HepG2 (cell line): Measurements from ENCODE around the gene HID1. TPM values are rescaled to one million over a fixed set of nuclear protein-coding genes. Genes with fewer than 3 reads are reported as not detected.

Source experiments
- ATAC-seq: fragments of 200-7000 bp; cut with Tn5 transposase; 3 replicates; pipeline ENCODE4 v1.9.1; 2020; ENCODE audit warnings: mild to moderate bottlenecking, moderate library complexity
- BruUV-seq: library from RNA; stranded (reverse); fragments of 400-500 nt; replicated peaks from 2 replicates; lab custom pipeline; 2021; lab: Mats Ljungman, UMichigan
- CTCF ChIA-PET: fragments of 300-600 bp; formaldehyde crosslinking; extraction: SDS; loops from one replicate; lab custom pipeline; 2021; ENCODE audit warnings: low total read pairs, inconsistent platforms, low intra/inter-chr PET ratio; lab: Yijun Ruan, JAX
- POLR2A ChIA-PET: fragments of 350-600 bp; sonication (Branson Sonifier 250); formaldehyde crosslinking; loops from one replicate; lab custom pipeline; 2020; ENCODE audit warnings: antibody characterized with exemption, inconsistent platforms; lab: Yijun Ruan, JAX
- DNase-seq: peaks from one replicate; pipeline ENCODE4 v3.0.0-alpha.2; 2015; ENCODE audit warnings: low spot score
- FAIRE-seq: peaks from 3 replicates; lab custom pipeline; 2011; peaks lifted over from hg19 to GRCh38; lab: Jason Lieb, UNC
- H2AFZ ChIP-seq: one replicate; pipeline ENCODE4 v1.6.1; 2011; ENCODE audit warnings: low read length, inconsistent platforms
- H3K27ac ChIP-seq: fragments of 300-600 bp; 3 replicates; pipeline ENCODE4 v1.8.0; 2011; ENCODE audit warnings: mixed run types, mild to moderate bottlenecking, mixed read lengths, low read length, inconsistent platforms; ENCODE audit not compliant: insufficient read depth; ENCODE audit errors: extremely low read length
- H3K27me3 ChIP-seq, 2 experiments: fragments of 200-600 bp in 1 of 2; 2 replicates in 1 of 2; 3 replicates in 1 of 2; pipeline versions ENCODE4 v1.6.0 to v1.8.0; 2011; ENCODE audit warnings: low read length in 2 of 2, mild to moderate bottlenecking in 2 of 2, moderate library complexity in 2 of 2, inconsistent platforms in 1 of 2; ENCODE audit not compliant: insufficient read depth in 2 of 2, control insufficient read depth in 1 of 2
- H3K36me3 ChIP-seq, 2 experiments: fragments of 200-600 bp in 1 of 2; replicated peaks in 1 of 2; 2 replicates in 1 of 2; 3 replicates in 1 of 2; pipeline versions ENCODE4 v1.5.1 to v1.8.0; 2011; ENCODE audit warnings: low read length in 2 of 2, inconsistent platforms in 1 of 2; ENCODE audit not compliant: insufficient read depth in 2 of 2, control insufficient read depth in 1 of 2
- H3K4me1 ChIP-seq: 2 replicates; pipeline ENCODE4 v1.5.1; 2012; ENCODE audit warnings: low read length, inconsistent platforms; ENCODE audit not compliant: insufficient read depth
- H3K4me2 ChIP-seq: 2 replicates; pipeline ENCODE4 v1.6.0; 2011; ENCODE audit warnings: low read depth, low read length, inconsistent platforms
- H3K4me3 ChIP-seq, 3 experiments: fragments of 200-600 bp in 1 of 3; sonication (generic), shearing (Covaris generic) in 1 of 3; replicated peaks in 1 of 3; 2 replicates each; pipeline ENCODE4 v1.5.1; 2011 to 2016; ENCODE audit warnings: low read length in 3 of 3, inconsistent platforms in 2 of 3, low read depth in 2 of 3, mild to moderate bottlenecking in 2 of 3, control low read depth in 1 of 3, mixed read lengths in 1 of 3; ENCODE audit not compliant: insufficient read depth in 1 of 3
- H3K79me2 ChIP-seq: one replicate; pipeline ENCODE4 v1.6.1; 2011; ENCODE audit warnings: low read length, inconsistent platforms; ENCODE audit not compliant: insufficient read depth
- H3K9ac ChIP-seq: 2 replicates; pipeline ENCODE4 v1.6.0; 2011; ENCODE audit warnings: mild to moderate bottlenecking, low read depth, low read length, inconsistent platforms; ENCODE audit not compliant: insufficient read depth
- H3K9me3 ChIP-seq: 2 replicates; pipeline ENCODE4 v1.5.1; 2012; ENCODE audit warnings: mild to moderate bottlenecking, low read length
- H4K20me1 ChIP-seq: 2 replicates; pipeline ENCODE4 v1.6.0; 2011; ENCODE audit warnings: inconsistent platforms, mild to moderate bottlenecking, low read length, moderate library complexity; ENCODE audit not compliant: insufficient read depth
- CEBPG ChIP-seq: IDR thresholded peaks from 2 replicates; pipeline ENCODE4 v1.6.1; 2016
- DPF2 ChIP-seq: sonication (generic); formaldehyde crosslinking; IDR thresholded peaks from 2 replicates; pipeline ENCODE4 v1.4.0; 2020; ENCODE audit warnings: mild to moderate bottlenecking, low read depth, missing genetic modification reagents, borderline replicate concordance
- GATAD1 ChIP-seq: IDR thresholded peaks from 2 replicates; pipeline ENCODE4 v1.6.1; 2016; ENCODE audit warnings: missing genetic modification reagents, missing compliant biosample characterization
- GPN1 ChIP-seq: sonication (generic); formaldehyde crosslinking; IDR thresholded peaks from 2 replicates; pipeline ENCODE4 v1.5.1; 2020; ENCODE audit warnings: missing genetic modification reagents, borderline replicate concordance
- HNRNPL ChIP-seq: fragments of 200-400 bp; formaldehyde crosslinking; IDR thresholded peaks from 2 replicates; pipeline ENCODE4 v1.6.1; 2017; ENCODE audit warnings: mild to moderate bottlenecking, low read depth, low read length
- NCOR1 ChIP-seq: fragments of 200-600 bp; sonication (generic); IDR thresholded peaks from 2 replicates; pipeline ENCODE4 v1.7.0; 2017; ENCODE audit warnings: antibody characterized with exemption, low read length, borderline replicate concordance
- NFKB2 ChIP-seq: sonication (generic); formaldehyde crosslinking; IDR thresholded peaks from 2 replicates; pipeline ENCODE4 v1.4.0; 2020; ENCODE audit warnings: missing genetic modification reagents, borderline replicate concordance
- RFXANK ChIP-seq: IDR thresholded peaks from 2 replicates; pipeline ENCODE4 v1.6.1; 2016
- ZNF101 ChIP-seq: sonication (generic); formaldehyde crosslinking; IDR thresholded peaks from 2 replicates; pipeline ENCODE4 v1.4.0; 2020; ENCODE audit warnings: mild to moderate bottlenecking, low read depth, missing genetic modification reagents, borderline replicate concordance
- ZNF138 ChIP-seq: sonication (generic); formaldehyde crosslinking; IDR thresholded peaks from 2 replicates; pipeline ENCODE4 v1.5.0; 2020; ENCODE audit warnings: mild to moderate bottlenecking, low read depth, missing genetic modification reagents
- ZNF484 ChIP-seq: sonication (generic); formaldehyde crosslinking; IDR thresholded peaks from 2 replicates; pipeline ENCODE4 v1.5.1; 2020; ENCODE audit warnings: mild to moderate bottlenecking, low read depth, missing genetic modification reagents, borderline replicate concordance
- WGBS: methylation state at CpG from one replicate; pipeline ENCODE4 v1.1.6; 2017; ENCODE audit warnings: low lambda C conversion rate; 5-methylcytosine and 5-hydroxymethylcytosine counted together
- in situ Hi-C: cut with HindIII; loops from 2 replicates; pipeline ENCODE4 v1.10.0; 2017; ENCODE audit warnings: low pct_unique_long_range_greater_than_20kb; ENCODE audit not compliant: extremely low pct_ligation_motif_present
- intact Hi-C: fragments of 100-400 bp; cut with micrococcal nuclease; formaldehyde crosslinking; loops from one replicate; pipeline ENCODE4 v1.10.0; 2022; ENCODE audit not compliant: unreplicated experiment
- polyA plus RNA-seq, 8 experiments: library from polyadenylated mRNA; depleted of rRNA in 3 of 8; stranded (reverse) in 7 of 8; unstranded in 1 of 8; fragments of >200 nt; fragmentation: Illumina TruSeq in 4 of 8; extraction: Trizol in 4 of 8; gene quantifications; 2 replicates each; pipeline versions ENCODE4 v1.2.1 to v1.2.3, GENCODE V29; 2011 to 2016; ENCODE audit warnings: low read depth in 4 of 8, missing spikeins in 1 of 8, mixed read lengths in 1 of 8; ENCODE audit not compliant: insufficient read depth in 1 of 8
- total RNA-seq, 5 experiments: library from RNA; depleted of rRNA; stranded (reverse); fragments of >200 nt; fragmentation: Illumina TruSeq; extraction: Trizol; gene quantifications; 2 replicates each; pipeline ENCODE4 v1.2.3, GENCODE V29; 2016; ENCODE audit warnings: low read depth in 1 of 5
- TF ChIP-seq, protein P1 (sequence below): IDR thresholded peaks from 2 replicates; pipeline ENCODE4 v1.6.1; 2012; ENCODE audit warnings: low read length, improper control_type of control experiment
- TF ChIP-seq, protein P2 (sequence below): sonication (generic); formaldehyde crosslinking; IDR thresholded peaks from 2 replicates; pipeline ENCODE4 v1.5.1; 2020; ENCODE audit warnings: mild to moderate bottlenecking, missing genetic modification reagents, borderline replicate concordance
- TF ChIP-seq, protein P3 (sequence below): IDR thresholded peaks from 2 replicates; pipeline ENCODE4 v1.6.1; 2016
- TF ChIP-seq, protein P4 (sequence below): sonication (generic); formaldehyde crosslinking; IDR thresholded peaks from 2 replicates; pipeline ENCODE4 v1.8.1; 2023; ENCODE audit warnings: mild to moderate bottlenecking, missing genetic modification reagents

The HID1 gene
- total and polyA plus RNA-seq, 2 of the 13 experiments (the other 11 are each of a cell fraction or from before 2014, with no cell fraction given): 2.1 to 10.6 TPM

DNA sequence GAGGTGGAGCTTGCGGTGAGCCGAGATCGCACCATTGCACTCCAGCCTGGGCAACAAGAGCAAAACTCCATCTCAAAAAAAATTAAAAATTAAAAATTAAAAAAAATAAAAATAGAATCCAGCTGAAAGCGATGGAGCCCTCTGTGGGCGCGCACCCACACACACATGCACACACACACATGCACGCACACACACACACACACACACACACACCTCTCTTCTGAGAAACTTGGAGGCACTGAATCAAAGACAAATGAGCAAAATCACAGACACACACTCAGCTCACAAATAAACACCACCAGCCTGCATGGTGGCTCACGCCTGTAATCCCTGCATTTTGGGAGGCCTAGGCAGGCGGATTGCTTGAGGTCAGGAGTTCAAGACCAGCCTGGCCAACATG is 69.5 kb downstream of the HID1 start:
- POLR2A ChIA-PET: no interaction called here
- Histone ChIP-seq H3K4me2 (no peak overlapping the region), H3K9me3 (no peaks in the 10 kb centered on the region), H3K9ac (no peak overlapping the region), H3K4me3 (no peak overlapping the region), H3K4me1 (no peaks in the 10 kb centered on the region), H3K36me3 (no peaks in the 10 kb centered on the region), H3K27me3 (peaks cover 14 to 53% of the 10 kb centered on the region in 2 experiments), H3K79me2 (no peaks in the 10 kb centered on the region), H2AFZ (no peak overlapping the region), H3K27ac (no peak overlapping the region), H4K20me1 (no peaks in the 10 kb centered on the region)
- ATAC-seq (no peak), DNase-seq (no peak), FAIRE-seq (no peak)
- BruUV-seq: no TSS peak
- CTCF ChIA-PET: no interaction called here
- in situ Hi-C loops (no loop called here), intact Hi-C loops (no loop called here)
- 63% methylated on average over 9 of the region's 9 CpGs for WGBS
- no peak for TF ChIP-seq HNRNPL
- no peak for TF ChIP-seq RFXANK (CRISPR knock-in tag)
- TF ChIP-seq DPF2: no peak
- TF ChIP-seq ZNF138: no peak
- TF ChIP-seq, protein P1, sequence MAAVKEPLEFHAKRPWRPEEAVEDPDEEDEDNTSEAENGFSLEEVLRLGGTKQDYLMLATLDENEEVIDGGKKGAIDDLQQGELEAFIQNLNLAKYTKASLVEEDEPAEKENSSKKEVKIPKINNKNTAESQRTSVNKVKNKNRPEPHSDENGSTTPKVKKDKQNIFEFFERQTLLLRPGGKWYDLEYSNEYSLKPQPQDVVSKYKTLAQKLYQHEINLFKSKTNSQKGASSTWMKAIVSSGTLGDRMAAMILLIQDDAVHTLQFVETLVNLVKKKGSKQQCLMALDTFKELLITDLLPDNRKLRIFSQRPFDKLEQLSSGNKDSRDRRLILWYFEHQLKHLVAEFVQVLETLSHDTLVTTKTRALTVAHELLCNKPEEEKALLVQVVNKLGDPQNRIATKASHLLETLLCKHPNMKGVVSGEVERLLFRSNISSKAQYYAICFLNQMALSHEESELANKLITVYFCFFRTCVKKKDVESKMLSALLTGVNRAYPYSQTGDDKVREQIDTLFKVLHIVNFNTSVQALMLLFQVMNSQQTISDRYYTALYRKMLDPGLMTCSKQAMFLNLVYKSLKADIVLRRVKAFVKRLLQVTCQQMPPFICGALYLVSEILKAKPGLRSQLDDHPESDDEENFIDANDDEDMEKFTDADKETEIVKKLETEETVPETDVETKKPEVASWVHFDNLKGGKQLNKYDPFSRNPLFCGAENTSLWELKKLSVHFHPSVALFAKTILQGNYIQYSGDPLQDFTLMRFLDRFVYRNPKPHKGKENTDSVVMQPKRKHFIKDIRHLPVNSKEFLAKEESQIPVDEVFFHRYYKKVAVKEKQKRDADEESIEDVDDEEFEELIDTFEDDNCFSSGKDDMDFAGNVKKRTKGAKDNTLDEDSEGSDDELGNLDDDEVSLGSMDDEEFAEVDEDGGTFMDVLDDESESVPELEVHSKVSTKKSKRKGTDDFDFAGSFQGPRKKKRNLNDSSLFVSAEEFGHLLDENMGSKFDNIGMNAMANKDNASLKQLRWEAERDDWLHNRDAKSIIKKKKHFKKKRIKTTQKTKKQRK: no peak
- TF ChIP-seq, protein P2, sequence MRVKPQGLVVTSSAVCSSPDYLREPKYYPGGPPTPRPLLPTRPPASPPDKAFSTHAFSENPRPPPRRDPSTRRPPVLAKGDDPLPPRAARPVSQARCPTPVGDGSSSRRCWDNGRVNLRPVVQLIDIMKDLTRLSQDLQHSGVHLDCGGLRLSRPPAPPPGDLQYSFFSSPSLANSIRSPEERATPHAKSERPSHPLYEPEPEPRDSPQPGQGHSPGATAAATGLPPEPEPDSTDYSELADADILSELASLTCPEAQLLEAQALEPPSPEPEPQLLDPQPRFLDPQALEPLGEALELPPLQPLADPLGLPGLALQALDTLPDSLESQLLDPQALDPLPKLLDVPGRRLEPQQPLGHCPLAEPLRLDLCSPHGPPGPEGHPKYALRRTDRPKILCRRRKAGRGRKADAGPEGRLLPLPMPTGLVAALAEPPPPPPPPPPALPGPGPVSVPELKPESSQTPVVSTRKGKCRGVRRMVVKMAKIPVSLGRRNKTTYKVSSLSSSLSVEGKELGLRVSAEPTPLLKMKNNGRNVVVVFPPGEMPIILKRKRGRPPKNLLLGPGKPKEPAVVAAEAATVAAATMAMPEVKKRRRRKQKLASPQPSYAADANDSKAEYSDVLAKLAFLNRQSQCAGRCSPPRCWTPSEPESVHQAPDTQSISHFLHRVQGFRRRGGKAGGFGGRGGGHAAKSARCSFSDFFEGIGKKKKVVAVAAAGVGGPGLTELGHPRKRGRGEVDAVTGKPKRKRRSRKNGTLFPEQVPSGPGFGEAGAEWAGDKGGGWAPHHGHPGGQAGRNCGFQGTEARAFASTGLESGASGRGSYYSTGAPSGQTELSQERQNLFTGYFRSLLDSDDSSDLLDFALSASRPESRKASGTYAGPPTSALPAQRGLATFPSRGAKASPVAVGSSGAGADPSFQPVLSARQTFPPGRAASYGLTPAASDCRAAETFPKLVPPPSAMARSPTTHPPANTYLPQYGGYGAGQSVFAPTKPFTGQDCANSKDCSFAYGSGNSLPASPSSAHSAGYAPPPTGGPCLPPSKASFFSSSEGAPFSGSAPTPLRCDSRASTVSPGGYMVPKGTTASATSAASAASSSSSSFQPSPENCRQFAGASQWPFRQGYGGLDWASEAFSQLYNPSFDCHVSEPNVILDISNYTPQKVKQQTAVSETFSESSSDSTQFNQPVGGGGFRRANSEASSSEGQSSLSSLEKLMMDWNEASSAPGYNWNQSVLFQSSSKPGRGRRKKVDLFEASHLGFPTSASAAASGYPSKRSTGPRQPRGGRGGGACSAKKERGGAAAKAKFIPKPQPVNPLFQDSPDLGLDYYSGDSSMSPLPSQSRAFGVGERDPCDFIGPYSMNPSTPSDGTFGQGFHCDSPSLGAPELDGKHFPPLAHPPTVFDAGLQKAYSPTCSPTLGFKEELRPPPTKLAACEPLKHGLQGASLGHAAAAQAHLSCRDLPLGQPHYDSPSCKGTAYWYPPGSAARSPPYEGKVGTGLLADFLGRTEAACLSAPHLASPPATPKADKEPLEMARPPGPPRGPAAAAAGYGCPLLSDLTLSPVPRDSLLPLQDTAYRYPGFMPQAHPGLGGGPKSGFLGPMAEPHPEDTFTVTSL (CRISPR knock-in tag): no peak
- TF ChIP-seq, protein P3, sequence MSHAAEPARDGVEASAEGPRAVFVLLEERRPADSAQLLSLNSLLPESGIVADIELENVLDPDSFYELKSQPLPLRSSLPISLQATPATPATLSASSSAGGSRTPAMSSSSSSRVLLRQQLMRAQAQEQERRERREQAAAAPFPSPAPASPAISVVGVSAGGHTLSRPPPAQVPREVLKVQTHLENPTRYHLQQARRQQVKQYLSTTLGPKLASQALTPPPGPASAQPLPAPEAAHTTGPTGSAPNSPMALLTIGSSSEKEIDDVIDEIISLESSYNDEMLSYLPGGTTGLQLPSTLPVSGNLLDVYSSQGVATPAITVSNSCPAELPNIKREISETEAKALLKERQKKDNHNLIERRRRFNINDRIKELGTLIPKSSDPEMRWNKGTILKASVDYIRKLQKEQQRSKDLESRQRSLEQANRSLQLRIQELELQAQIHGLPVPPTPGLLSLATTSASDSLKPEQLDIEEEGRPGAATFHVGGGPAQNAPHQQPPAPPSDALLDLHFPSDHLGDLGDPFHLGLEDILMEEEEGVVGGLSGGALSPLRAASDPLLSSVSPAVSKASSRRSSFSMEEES (CRISPR knock-in tag): no peak
- TF ChIP-seq, protein P4, sequence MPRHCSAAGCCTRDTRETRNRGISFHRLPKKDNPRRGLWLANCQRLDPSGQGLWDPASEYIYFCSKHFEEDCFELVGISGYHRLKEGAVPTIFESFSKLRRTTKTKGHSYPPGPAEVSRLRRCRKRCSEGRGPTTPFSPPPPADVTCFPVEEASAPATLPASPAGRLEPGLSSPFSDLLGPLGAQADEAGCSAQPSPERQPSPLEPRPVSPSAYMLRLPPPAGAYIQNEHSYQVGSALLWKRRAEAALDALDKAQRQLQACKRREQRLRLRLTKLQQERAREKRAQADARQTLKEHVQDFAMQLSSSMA (CRISPR knock-in tag): no peak
- no peak for TF ChIP-seq CEBPG (CRISPR knock-in tag)
- TF ChIP-seq ZNF484 (CRISPR knock-in tag): no peak
- no peak for TF ChIP-seq ZNF101 (CRISPR knock-in tag)
- TF ChIP-seq NFKB2: no peak
- no peak for TF ChIP-seq NCOR1
- no peak for TF ChIP-seq GPN1 (CRISPR knock-in tag)
- no peak for TF ChIP-seq GATAD1 (CRISPR knock-in tag)
